GM19438 (cell line): ENCODE measurements around the gene ARHGEF12.

ENCODE experiments used
- ATAC-seq: cut with Tn5 transposase; IDR thresholded peaks from one replicate; pipeline ENCODE4 v1.9.1; 2021; ENCODE audit warnings: low read depth; ENCODE audit not compliant: unreplicated experiment

The ARHGEF12 gene

DNA sequence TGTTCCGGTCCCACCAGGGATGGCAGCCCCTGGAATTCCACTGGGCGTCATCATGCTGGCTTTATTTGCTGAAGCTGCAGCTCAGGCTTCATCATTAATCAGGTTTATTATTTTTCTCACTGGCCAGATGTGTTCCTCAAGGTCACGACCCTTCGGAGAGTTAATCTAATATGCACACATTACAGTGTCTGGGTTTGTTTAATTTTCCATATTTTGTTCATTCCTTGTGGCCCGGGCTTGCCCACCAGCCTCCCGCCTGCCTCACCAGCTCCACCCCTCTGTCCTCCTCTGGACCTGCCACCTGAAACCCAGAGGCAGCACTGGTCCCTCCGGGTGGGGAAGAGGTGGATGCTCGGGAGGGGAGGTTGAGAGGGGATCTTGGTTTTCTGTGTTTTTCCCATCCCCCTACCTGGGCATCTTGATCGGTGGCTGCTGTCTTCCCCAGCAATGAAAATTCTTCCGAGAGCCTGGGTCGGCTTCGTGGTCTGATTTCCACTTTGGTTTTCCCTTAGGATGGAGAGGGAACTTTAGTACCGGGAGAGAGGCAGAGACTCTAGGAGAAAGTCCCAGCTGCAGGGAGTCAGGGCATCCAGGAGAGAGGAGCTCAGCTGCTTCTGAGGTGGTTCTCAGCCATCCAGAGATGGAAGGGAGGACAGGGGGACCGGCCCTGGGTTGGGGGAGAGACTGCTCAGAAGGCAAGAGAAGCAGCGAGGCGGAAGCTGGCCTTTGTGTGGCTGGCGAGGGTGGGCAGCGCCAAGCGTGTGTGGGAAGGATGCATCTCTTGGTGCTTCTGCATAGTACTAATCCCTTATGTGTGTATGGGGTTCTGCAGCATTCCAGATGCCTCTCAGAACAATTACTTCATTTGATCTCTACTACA is 177.5 kb downstream of the ARHGEF12 start:
- ATAC-seq, result no peak

- no peak for ATAC-seq
These were observed 178.4 kb downstream of the ARHGEF12 start for GRCh38 chr11:120514541-120515121.

DNA sequence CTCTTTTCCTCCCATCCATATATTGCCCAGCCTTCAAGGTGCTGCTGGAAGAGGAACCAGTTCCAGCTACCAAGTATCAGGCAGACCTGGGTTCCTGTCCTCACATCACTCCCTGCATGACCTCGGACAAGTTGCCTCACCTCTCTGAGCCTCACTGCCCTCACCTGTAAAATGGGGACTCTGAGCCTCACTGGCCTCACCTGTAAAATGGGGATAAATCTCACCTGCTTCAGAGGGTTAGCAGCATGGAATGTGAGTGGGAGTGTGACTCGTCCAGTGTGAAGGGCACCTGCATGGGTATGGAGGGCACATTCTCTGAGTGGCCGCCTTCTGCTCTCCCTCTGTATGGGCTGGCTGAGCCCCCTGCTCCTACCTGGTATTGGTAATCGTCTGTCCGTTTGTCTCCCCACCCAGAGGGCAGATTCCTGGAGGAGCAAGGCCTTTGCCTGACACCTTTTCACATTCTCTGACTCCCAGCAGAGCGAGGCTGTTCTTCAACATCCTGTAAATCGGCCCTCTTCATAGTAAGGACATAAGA is 179.0 kb downstream of the ARHGEF12 start:
- ATAC-seq, result no peak

DNA sequence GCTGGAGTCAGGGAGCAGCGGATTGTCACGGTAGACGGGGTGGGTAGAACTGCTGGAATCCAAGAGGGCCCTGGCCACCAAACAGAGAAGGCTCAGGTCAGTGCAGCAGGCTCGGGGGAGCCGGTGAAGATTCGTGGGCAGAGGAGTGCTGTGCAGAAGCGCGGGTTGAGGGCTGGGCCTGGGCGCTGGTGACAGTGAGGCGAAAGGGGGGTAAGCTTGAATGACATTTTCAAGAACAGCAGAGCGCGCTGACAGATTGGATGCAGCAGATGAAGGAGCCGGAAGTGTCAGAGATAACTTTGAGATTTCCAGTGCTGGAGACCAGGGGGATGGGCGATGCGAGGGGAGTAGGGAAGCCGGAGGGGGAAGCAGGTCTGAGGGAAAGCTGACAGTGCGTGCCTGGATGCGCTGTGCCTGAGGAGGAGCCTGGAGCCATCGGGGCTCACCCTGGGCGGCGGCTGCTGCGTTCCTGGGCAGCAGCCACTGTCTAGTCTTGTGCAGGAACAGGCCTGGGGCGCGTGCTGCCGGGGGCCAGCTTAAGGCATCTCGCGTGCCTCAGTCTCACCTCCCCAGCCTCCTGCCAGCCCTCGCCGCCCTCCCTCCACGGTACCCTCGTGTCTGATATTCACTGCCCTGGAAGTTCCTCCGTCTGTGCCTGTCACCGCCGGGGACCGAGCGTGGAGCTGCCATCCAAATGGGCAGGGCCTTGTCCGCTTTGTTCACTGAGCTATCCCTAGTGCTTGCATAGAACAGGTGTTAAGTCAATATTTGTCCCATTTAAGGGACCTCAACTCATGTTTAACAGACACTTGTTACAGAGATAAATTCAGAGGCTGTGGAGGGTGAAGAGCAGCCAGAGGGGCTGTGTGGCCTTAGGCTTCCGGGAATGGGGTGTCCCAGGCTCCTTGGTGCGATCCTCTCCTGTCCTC is 180.5 kb downstream of the ARHGEF12 start:
- no peak for ATAC-seq

DNA sequence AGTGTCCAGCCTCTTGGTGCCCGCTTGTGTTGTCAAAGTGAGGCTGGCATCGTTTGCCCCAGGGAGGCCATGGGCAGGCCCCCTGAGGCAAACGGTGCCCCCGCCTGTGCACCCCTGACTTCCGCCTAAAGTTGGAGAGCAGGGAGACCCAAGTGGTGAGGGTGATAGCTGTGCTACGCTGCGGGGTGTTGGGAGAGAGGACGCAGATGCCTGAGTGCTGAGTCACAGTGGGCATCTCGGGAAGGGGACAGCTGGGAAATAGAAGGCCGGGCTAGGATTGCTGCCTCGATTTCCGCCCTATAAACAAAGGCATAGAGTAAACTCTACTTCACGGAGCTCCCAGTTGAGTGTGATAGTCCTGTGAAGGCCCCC is 181.2 kb downstream of the ARHGEF12 start:
- no peak for ATAC-seq

DNA sequence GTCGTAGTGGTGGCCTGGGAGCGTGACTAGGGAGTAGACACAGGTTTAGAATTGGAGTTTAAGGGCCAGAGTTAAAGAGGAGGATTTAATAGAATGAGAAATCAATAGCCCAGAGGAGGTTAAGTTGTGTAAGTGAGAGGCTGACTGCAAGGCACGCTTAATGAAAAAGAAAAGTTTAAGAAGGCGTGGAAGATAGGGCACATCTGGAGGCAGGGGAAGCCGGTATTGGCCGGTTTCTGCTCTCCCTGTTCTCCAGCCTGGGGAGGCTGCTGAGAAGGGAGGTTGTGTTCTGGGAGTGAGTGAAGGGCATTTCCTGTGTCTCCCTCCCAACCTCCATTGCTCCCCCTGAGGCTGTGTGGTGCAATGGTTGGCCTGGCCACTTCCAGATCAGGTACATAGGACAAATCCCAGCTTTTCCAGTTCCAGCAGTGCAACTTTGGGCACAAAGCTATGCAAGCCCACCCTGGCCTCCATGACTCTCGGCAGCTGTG is 181.6 kb downstream of the ARHGEF12 start:
- no peak for ATAC-seq

DNA sequence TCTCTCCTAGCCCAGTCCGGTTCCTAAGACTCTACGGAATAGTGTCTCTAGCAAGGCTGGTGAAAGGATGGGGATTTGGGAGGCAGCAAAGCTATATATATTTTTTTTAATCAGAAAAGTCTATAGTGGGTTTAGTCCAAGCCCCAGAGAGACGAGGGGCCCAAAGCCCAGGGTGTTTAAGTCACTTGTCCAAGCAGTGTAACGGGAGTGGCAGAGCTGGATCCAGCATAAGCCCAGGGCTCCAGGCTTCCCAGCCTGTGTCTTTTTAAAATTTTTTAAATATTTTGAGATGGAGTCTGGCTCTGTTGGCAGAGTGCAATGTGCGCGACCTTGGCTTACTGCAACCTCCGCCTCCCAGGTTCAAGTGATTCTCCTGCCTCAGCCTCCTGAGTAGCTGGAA is 182.1 kb downstream of the ARHGEF12 start:
- no peak for ATAC-seq

DNA sequence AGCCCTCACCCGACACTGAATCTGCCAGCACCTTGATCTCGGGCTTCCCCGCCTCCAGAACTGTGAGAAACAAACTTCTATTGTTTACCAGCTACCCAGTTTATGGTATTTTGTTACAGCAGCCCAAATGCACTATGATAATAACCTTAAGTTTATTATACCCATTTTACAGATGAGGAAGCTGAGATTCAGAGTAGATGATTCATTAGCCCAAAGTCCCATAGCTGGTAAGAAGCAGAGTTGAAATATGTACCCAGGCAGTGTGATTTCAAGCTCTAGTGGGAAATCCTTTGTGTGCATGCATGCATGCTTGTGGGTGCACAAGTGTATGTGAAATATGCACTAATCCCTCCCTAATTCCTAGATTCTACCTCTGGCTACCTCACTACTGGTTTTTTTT is 183.3 kb downstream of the ARHGEF12 start:
- no peak for ATAC-seq

DNA sequence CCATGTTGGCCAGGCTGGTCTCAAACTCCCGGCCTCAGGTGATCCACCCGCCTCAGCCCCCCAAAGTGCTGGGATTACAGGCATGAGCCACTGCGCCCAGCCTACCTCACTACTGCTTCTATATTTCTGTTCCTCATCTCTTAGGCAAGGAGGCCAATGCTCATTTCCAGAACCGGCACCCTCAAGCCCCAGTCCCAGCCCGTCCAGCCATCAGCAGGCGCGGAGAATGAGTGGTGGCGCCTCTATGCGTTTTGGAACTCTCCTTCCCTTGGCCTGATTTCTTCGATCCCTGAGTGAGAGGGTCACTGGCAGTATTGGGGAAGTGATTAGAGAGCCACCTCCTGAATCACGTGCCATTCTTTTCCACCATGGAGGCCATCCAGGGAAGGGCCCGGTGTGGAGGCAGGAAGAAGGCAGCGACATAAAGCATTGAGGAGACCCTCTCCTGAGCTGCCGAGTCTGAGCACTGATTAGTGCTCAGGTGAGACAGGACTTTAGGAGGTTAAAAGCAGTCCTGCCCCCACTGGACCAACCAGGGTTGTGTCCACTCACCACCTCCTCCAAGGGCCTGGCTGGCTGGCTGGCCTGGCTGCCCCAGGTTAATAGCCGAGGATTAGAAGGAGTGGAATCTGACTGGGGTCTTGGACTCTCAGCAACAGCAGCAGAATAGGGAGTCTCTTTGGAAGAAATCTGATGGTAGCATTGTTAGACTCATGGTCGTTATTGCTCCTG is 184.0 kb downstream of the ARHGEF12 start:
- ATAC-seq, result no peak

- no peak for ATAC-seq
These were observed 185.0 kb downstream of the ARHGEF12 start for GRCh38 chr11:120521176-120521575.

GRCh38 chr11:120522021-120522420 is 185.8 kb downstream of the ARHGEF12 start:
- ATAC-seq, result no peak

GRCh38 chr11:120522736-120523135 is 186.5 kb downstream of the ARHGEF12 start:
- ATAC-seq, result no peak

DNA sequence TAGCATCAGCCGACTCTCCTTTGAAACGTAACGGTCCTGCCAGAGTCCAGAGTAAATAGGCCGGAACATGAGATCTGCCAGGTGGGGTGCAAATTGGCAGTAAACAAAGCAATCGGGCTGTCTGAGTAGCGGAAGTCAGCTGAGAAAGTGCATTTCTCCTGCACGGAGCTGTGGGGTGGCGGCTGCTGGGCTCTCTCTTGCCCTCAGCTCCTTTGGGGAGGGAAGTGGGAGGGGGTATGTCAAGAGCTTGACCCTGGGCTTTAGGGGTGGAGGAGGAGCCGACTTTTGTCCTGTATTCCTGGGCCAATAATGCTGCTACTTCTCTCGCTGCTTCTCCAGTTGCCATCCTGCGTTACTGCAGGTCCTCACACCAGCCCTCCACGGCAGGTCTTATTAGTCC is 187.0 kb downstream of the ARHGEF12 start:
- no peak for ATAC-seq

- ATAC-seq, result no peak
These were observed 188.4 kb downstream of the ARHGEF12 start for GRCh38 chr11:120524536-120525085.

- ATAC-seq, result no peak
These were observed 189.3 kb downstream of the ARHGEF12 start for GRCh38 chr11:120525261-120526171.

DNA sequence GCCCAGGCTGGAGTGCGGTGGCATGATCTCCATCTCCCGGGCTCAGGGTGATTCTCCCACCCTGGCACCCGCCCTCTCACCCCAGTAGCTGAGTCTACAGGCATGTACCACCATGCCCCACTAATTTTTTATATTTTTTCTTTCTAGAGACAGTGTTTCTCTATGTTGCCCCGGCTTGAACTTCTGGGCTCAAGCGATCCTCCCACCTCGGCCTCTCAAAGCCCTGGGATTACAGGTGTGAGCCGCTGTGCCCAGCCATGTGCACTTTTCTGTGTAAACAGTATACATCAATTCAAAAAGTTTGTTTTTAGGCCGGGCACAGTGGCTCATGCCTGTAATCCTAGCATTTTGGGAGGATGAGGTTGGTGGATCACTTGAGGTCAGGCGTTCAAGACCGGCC is 190.0 kb downstream of the ARHGEF12 start:
- ATAC-seq, result no peak

DNA sequence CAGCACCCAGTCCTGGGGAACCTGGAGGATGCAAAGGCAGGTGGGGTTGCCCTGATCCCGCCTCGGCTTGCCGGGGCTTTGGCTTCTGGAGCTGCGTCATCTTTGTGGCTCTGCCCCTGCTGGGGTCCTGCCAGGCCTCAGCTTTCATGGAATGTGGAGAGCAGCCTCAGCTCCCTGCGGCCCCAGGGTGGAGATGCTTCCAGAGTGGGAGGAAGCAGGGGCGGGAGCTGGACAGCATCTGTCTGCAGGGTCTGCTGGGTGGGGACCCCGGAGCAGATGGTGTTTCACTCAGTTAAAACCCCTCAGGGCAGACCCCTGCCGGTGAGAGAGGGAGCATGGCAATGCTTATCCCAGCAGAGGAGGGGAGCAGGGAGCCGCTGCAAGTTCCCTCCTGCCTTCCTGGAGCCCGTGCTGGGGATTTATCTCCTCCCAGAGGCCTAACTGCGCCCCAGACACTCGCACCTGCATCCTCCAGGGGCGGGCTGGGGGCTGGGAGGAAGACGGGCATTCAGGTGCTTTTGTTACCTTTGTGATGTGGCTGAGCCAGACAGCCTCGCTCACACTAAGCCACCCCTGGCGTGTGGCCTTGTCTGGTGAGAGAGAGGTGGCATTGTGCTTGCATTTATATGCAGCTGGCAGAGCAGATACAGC is 191.0 kb downstream of the ARHGEF12 start:
- ATAC-seq, result no peak

DNA sequence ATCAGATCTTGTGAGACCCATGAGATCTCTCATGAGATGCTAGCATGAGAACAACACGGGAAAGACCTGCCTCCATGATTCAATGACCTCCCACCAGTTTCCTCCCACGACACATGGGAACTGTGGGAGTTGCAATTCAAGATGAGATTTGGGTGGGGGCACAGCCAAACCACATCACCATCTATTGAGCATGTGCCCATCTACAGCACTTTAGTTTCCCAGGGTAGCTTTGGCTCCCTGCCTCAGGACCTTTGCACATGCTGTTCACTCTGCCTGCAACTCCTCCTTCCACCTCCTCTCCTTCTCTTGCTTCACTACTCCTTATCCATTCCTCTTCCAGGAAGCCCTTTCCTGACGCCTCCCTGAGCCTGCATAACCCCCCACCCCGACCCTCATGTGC is 192.5 kb downstream of the ARHGEF12 start:
- ATAC-seq, result no peak
